Caco-2 (cell line): ENCODE data around the gene EXOC6B. TPM values are rescaled to one million over a fixed set of nuclear protein-coding genes. Genes with fewer than 3 reads are reported as not detected.

Experiments used
- BruUV-seq: library from RNA; stranded (reverse); fragments of 400-500 nt; replicated peaks from 2 replicates; lab custom pipeline; 2021; lab: Mats Ljungman, UMichigan
- CTCF ChIA-PET: fragments of 300-600 bp; sonication (Branson Sonifier 250); formaldehyde crosslinking; loops from one replicate; lab custom pipeline; 2022; ENCODE audit warnings: antibody characterized with exemption; lab: Charles Lee
- POLR2A ChIA-PET: fragments of 300-600 bp; sonication (Branson Sonifier 250); formaldehyde crosslinking; loops from one replicate; lab custom pipeline; 2022; ENCODE audit warnings: antibody characterized with exemption; lab: Charles Lee
- DNase-seq, 2 experiments: peaks; one replicate each; pipeline versions ENCODE4 v3.0.0 to v3.0.0-alpha.2; 2020 to 2022
- H3K27me3 ChIP-seq: replicated peaks from 2 replicates; pipeline ENCODE4 v1.6.0; 2011; ENCODE audit warnings: low read length; ENCODE audit not compliant: control insufficient read depth, insufficient read depth
- H3K36me3 ChIP-seq: 2 replicates; pipeline ENCODE4 v1.5.1; 2011; ENCODE audit warnings: low read length; ENCODE audit not compliant: control insufficient read depth, insufficient read depth
- H3K4me1 ChIP-seq: fragments of 250-450 bp; sonication (Bioruptor Pico); 2 replicates; pipeline ENCODE4 v1.5.1; 2020; ENCODE audit warnings: mild to moderate bottlenecking
- H3K4me3 ChIP-seq: 2 replicates; pipeline ENCODE4 v1.5.1; 2011; ENCODE audit warnings: low read depth, mild to moderate bottlenecking, control low read depth, low read length
- H3K9me3 ChIP-seq: fragments of 250-450 bp; sonication (Bioruptor Pico); 2 replicates; pipeline ENCODE4 v1.5.1; 2020; ENCODE audit warnings: mild to moderate bottlenecking, moderate library complexity
- H3K27ac Mint-ChIP-seq: one replicate; pipeline ENCODE4 v1.8.0; 2022; ENCODE audit warnings: mixed read lengths; ENCODE audit not compliant: unreplicated experiment
- H3K27me3 Mint-ChIP-seq: one replicate; pipeline ENCODE4 v1.8.0; 2022; ENCODE audit warnings: mixed read lengths; ENCODE audit not compliant: insufficient read depth, unreplicated experiment
- H3K36me3 Mint-ChIP-seq: one replicate; pipeline ENCODE4 v1.8.0; 2022; ENCODE audit warnings: mild to moderate bottlenecking, mixed read lengths; ENCODE audit not compliant: insufficient read depth, unreplicated experiment
- H3K4me1 Mint-ChIP-seq: one replicate; pipeline ENCODE4 v1.8.0; 2022; ENCODE audit warnings: low read depth, mixed read lengths; ENCODE audit not compliant: unreplicated experiment
- H3K4me3 Mint-ChIP-seq: one replicate; pipeline ENCODE4 v1.8.0; 2022; ENCODE audit warnings: mild to moderate bottlenecking, moderate library complexity, mixed read lengths; ENCODE audit not compliant: unreplicated experiment
- H3K9me3 Mint-ChIP-seq: one replicate; pipeline ENCODE4 v1.8.0; 2022; ENCODE audit warnings: mixed read lengths; ENCODE audit not compliant: unreplicated experiment
- CTCF ChIP-seq, 2 experiments: fragments of 200-600 bp in 1 of 2; IDR thresholded peaks; 1 replicate in 1 of 2; 2 replicates in 1 of 2; pipeline versions ENCODE4 v1.5.1 to v1.8.0; 2011 to 2022; ENCODE audit warnings: antibody characterized with exemption in 1 of 2, control low read depth in 1 of 2, inconsistent platforms in 1 of 2, low read depth in 1 of 2, low read length in 1 of 2, mild to moderate bottlenecking in 1 of 2, moderate library complexity in 1 of 2; ENCODE audit not compliant: insufficient read depth in 1 of 2, severe bottlenecking in 1 of 2, unreplicated experiment in 1 of 2
- intact Hi-C: fragments of 100-400 bp; cut with micrococcal nuclease; formaldehyde crosslinking; loops from one replicate; pipeline ENCODE4 v1.10.0; 2022; ENCODE audit not compliant: unreplicated experiment
- total RNA-seq: library from RNA; stranded (reverse); gene quantifications from 2 replicates; pipeline ENCODE4 v1.2.3, GENCODE V29; 2022

EXOC6B gene
- total RNA-seq, 1 experiment from 2014 or later: 36.1 TPM

GRCh38 chr2:72710418-72711152, 115.2 kb downstream of the EXOC6B start:
- H3K27me3 ChIP-seq: no peaks in the 10 kb centered on the region
- POLR2A ChIA-PET: no interaction called here
- H3K4me1 ChIP-seq: no peaks in the 10 kb centered on the region
- Mint-ChIP-seq H3K9me3 (no peaks in the 10 kb centered on the region), H3K4me1 (no peaks in the 10 kb centered on the region), H3K27ac (no peak overlapping the region), H3K36me3 (peaks cover 11% of the 10 kb centered on the region), H3K4me3 (no peak overlapping the region), H3K27me3 (no peaks in the 10 kb centered on the region)
- DNase-seq: no peak
- intact Hi-C loops: no loop called here
- CTCF ChIA-PET: no interaction called here
- no peaks in the 10 kb centered on the region for H3K36me3 ChIP-seq
- no peak for TF ChIP-seq CTCF (IDR thresholded peaks at IDR 0.05; ENCODE audit: insufficient read depth in 1 of 2, low read depth in 1 of 2, low read length in 1 of 2, severe bottlenecking in 1 of 2, unreplicated experiment in 1 of 2)
- no peaks in the 10 kb centered on the region; the same call in 1 of the 2 replicates for H3K9me3 ChIP-seq
- BruUV-seq: no TSS peak
- H3K4me3 ChIP-seq: no peak overlapping the region

DNA sequence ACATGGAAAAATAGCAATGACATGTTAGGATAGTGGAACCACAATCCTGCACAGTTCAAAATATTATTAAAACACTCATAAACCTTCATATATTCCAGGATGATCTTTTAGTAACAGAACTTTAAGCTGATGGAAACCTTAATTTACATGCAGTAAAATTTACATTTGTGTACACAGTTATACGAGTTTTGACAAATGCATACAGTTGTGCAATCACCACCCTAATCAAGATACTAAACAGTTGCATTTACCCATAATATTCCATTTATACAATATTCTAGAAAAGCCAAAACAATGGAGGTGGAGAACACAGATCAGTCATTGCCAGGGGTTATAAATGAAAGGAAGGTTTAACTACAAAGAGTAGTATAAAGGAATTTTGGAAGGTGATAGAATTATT, 117.6 kb downstream of the EXOC6B start:
- H3K9me3 ChIP-seq: no peaks in the 10 kb centered on the region; the same call in 1 of the 2 replicates
- intact Hi-C loops: no loop called here

GRCh38 chr2:72698300-72698699, 127.5 kb downstream of the EXOC6B start:
- CTCF ChIA-PET: no interaction called here
- POLR2A ChIA-PET: no interaction called here
- no peaks in the 10 kb centered on the region for H3K27me3 Mint-ChIP-seq
- H3K4me3 Mint-ChIP-seq: no peak overlapping the region
- DNase-seq: no peak
- H3K9me3 Mint-ChIP-seq: no peaks in the 10 kb centered on the region
- Histone ChIP-seq H3K4me1 (peaks cover 10% of the 10 kb centered on the region), H3K9me3 (no peaks in the 10 kb centered on the region), H3K4me3 (no peak overlapping the region), H3K36me3 (no peaks in the 10 kb centered on the region), H3K27me3 (no peaks in the 10 kb centered on the region)
- no peaks in the 10 kb centered on the region for H3K36me3 Mint-ChIP-seq
- intact Hi-C loops: no loop called here
- H3K27ac Mint-ChIP-seq: no peak overlapping the region
- no TSS peak for BruUV-seq
- no peak for TF ChIP-seq CTCF (IDR thresholded peaks at IDR 0.05; ENCODE audit: insufficient read depth in 1 of 2, low read depth in 1 of 2, low read length in 1 of 2, severe bottlenecking in 1 of 2, unreplicated experiment in 1 of 2)
- H3K4me1 Mint-ChIP-seq: peaks cover 21% of the 10 kb centered on the region

More for the DNA sequence above, 117.6 kb downstream of the EXOC6B start:
- Mint-ChIP-seq H3K36me3 (peaks cover 11% of the 10 kb centered on the region), H3K4me1 (no peaks in the 10 kb centered on the region), H3K9me3 (no peaks in the 10 kb centered on the region), H3K27me3 (no peaks in the 10 kb centered on the region), H3K27ac (no peak overlapping the region), H3K4me3 (no peak overlapping the region)
- CTCF ChIA-PET: no interaction called here
- Histone ChIP-seq H3K4me1 (no peaks in the 10 kb centered on the region), H3K4me3 (no peak overlapping the region), H3K36me3 (no peaks in the 10 kb centered on the region), H3K27me3 (no peaks in the 10 kb centered on the region)
- TF ChIP-seq CTCF (IDR thresholded peaks at IDR 0.05; ENCODE audit: insufficient read depth in 1 of 2, low read depth in 1 of 2, low read length in 1 of 2, severe bottlenecking in 1 of 2, unreplicated experiment in 1 of 2): no peak
- no peak for DNase-seq
- POLR2A ChIA-PET: no interaction called here
- no TSS peak for BruUV-seq
